GM12872 (cell line): ENCODE measurements around the gene NUAK2.

ENCODE experiments used
- TF ChIP-seq, protein P1 (sequence below): IDR thresholded peaks from 3 replicates; pipeline ENCODE4 v1.5.1; 2011; ENCODE audit warnings: low read depth, mild to moderate bottlenecking, low read length, moderate library complexity; ENCODE audit not compliant: insufficient read depth

NUAK2 gene

DNA sequence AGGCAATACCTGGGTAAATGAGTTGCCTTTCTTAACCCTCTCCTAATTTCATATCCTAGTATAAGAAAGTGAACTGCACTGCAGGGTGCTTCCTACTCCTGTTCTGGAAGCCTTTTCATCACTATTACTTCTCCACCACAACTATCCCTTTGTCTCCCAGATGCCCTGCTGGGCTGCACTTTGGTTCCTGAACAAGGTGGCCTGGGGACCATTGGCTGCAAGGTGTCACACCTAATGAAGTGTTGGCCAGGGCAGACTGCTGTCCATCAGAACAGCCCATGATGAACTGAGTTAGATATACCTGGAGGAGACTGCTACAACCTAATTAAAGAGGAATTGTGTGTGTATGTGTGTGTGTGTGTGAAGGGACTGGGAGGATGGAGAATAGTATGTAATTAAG is 37.0 kb upstream of the NUAK2 start:
- TF ChIP-seq, protein P1, sequence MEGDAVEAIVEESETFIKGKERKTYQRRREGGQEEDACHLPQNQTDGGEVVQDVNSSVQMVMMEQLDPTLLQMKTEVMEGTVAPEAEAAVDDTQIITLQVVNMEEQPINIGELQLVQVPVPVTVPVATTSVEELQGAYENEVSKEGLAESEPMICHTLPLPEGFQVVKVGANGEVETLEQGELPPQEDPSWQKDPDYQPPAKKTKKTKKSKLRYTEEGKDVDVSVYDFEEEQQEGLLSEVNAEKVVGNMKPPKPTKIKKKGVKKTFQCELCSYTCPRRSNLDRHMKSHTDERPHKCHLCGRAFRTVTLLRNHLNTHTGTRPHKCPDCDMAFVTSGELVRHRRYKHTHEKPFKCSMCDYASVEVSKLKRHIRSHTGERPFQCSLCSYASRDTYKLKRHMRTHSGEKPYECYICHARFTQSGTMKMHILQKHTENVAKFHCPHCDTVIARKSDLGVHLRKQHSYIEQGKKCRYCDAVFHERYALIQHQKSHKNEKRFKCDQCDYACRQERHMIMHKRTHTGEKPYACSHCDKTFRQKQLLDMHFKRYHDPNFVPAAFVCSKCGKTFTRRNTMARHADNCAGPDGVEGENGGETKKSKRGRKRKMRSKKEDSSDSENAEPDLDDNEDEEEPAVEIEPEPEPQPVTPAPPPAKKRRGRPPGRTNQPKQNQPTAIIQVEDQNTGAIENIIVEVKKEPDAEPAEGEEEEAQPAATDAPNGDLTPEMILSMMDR, result no peak

DNA sequence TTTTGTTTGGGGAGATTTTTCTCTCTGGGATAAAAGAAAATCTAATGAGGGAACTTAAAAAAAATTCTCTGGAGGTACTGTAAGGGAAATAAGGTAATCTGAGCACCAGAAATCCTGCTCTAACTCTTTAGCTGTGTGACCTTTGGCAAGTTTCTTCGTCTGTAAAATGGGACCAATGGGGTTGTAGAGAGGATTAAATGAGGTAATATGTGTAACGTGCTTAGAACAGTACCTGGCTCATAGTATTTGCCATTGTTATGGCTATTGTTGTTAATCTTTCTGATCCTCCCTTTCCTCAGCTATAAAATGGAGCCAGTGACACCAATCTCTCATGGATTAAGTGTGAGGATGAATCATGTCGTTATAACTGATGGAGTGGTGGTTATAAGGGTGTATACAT is 36.0 kb upstream of the NUAK2 start:
- TF ChIP-seq, protein P1, result no peak

DNA sequence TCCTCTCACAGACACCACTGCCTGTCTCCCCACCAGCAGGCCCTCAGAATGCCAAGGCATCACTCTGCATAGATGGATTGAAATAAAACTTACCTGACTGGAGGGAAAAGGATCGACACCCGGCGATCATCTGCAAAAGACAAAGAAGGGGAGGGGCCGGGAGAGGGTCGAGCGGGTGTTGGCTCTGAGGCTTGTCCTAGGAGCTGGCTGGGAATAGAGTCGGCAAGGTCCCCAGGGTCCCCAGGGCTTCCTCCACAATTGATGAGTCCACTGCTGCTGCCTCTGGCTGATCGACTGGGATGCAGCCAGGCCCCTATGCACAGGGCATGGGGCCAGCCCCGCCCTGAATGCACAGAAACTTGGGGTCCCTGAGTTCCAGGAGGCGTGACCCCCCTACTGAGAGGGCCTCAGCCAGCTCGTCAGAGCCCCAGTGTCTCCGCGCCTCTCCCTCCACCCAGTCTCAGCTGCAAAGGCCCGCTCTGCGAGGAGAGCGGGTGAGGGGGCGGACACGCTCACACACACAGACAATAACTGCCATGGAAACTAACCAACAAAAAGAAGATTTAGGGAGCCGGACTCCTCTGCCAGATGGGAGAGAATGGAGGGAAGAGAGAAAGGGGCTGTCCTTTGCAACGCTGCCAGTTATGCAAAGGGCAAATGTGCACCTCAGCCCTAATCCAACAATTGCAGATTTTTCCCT is 35.0 kb upstream of the NUAK2 start, which contains the start of gene KLHDC8A:
KLHDC8A (minus strand) TSS at position 483 of the 700 bp plus-strand sequence. CDS start 13,318 bp downstream, outside the sequence.
- TF ChIP-seq, protein P1, result no peak

DNA sequence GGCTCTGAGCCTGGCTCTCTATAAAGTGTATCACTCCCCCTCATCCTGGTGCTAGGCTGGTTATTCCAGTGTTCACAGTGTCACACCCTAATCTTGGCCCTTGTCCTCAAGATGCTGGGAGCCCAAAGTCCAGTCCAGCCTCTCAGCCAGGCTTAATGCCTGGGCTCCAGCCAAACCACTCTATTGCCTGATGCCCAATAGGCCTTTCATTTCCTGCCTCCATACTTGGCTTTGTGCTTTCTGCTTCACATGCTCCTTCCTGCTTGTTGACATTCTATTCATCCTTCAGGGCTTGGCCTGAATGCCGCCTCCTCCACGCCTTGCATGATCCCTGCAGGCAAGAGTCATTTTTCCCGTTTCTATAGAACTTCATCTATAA is 33.5 kb upstream of the NUAK2 start:
- TF ChIP-seq, protein P1, result no peak

DNA sequence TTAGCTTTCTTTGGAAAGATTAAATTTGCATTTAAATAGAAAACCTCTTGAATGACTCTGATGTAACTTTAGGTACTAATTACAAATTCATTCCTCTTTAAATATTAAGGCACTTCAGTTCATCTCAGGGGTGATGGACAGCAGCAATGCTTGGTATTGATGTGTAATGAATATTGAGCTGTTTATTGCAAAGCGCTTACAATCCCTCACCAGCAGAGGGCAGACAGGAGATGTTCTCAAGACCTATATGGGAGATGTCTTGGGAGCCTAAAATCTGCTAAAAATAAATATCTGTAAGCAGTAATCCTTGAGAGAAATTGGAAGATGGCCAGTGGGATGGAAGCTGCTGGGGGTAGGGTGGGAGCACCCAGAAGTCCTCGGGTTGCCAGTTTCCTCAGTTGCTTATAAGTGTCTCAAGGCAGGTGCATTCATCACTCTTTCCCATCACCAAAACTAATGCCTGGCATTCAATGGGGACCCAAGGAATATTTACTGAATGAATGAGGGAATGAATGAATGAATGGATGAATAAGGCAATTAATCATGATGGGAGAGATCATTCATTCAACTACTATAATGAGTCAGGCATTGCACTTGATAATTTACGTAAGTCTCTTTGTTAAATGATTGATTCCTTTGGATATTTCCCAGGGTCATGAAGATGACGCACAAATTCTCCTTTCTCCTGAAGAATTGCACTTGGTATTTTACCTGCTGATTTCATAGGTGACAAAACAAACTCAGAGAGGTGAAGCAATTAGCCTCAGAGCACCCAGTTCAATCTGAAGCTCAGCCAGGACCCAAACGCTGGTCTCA is 32.9 kb upstream of the NUAK2 start:
- TF ChIP-seq, protein P1, result peak; percentile 82

DNA sequence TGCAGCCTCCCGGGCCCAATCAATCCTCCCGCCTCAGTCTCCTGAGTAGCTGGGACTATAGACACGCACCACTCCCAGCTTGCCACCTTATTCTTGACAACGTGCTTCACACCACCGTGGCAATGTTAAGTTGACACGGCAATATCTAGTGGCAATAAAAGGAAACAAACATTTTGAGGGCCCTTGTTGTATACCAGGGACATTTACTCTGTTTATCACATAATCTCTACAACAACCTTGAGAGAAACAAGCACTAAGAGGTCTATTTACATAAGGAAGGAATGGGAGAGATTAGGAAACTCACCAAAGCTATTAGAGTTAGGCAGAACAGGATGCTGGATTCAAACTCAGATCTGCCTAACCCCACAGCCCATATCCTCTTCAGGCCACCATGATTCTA is 32.1 kb upstream of the NUAK2 start:
- TF ChIP-seq, protein P1, result no peak

DNA sequence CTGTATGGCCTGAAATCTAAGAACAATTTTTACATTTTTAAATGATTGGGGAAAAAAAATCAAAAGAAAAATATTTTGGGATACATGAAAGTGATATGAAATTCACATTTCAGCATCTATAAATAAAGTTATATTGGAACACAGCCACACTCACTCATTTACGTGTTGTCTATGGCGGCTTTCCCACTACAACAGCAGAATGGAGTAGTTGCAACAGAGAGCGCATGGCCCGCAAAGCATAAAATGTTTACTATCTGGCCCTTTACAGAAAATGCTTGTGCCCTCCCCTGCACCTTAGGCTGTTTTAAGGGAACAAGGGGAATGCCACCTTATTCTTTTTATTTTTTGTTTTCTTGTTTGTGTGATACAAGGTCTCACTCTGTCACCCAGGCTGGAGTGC is 31.6 kb upstream of the NUAK2 start:
- TF ChIP-seq, protein P1, result no peak
